Right cardiac atrium (tissue), 5 donors: ENCODE results near the gene CAPN11. TPM values are rescaled to one million over a fixed set of nuclear protein-coding genes. Genes with fewer than 3 reads are reported as not detected.

Experiments used
- ATAC-seq, 2 donors: fragments of 200-7000 bp; cut with Tn5 transposase; one replicate each; pipeline versions ENCODE4 v1.8.0 to v1.9.1; 2020; ENCODE audit warnings: moderate library complexity in 2 of 2, mild to moderate bottlenecking in 1 of 2
- DNase-seq, 3 donors: peaks; one replicate each; pipeline ENCODE4 v3.0.0-alpha.2; 2020
- H3K27ac ChIP-seq: one replicate; pipeline ENCODE4 v1.5.1; 2013; ENCODE audit warnings: mild to moderate bottlenecking, low read length, control low read depth, moderate library complexity
- H3K27me3 ChIP-seq: one replicate; pipeline ENCODE4 v1.6.1; 2013; ENCODE audit not compliant: control insufficient read depth, insufficient read depth
- H3K4me1 ChIP-seq: one replicate; pipeline ENCODE4 v1.6.1; 2013; ENCODE audit warnings: low read length; ENCODE audit not compliant: control insufficient read depth, insufficient read depth
- H3K4me3 ChIP-seq: one replicate; pipeline ENCODE4 v1.5.1; 2013; ENCODE audit warnings: low read length, control low read depth
- H3K9me3 ChIP-seq: one replicate; pipeline ENCODE4 v1.6.1; 2013; ENCODE audit warnings: low read length; ENCODE audit not compliant: control insufficient read depth
- WGBS: extraction: QIAGEN DNeasy Blood & Tissue Kit; methylation state at CpG from one replicate; pipeline ENCODE4 v1.1.7; 2013; 5-methylcytosine and 5-hydroxymethylcytosine counted together
- intact Hi-C, 4 donors: fragments of 100-400 bp; cut with DNase I; formaldehyde crosslinking; loops; one replicate each; pipeline versions ENCODE4 v1.11.0 to v1.14.0; 2022 to 2023
- polyA plus RNA-seq: library from polyadenylated mRNA; stranded (reverse); fragments of 200-250 nt; gene quantifications from one replicate; pipeline ENCODE4 v1.2.3, GENCODE V29; 2013
- total RNA-seq, 4 donors: library from RNA; stranded (reverse); fragmentation: NEBNext Ultra II Directional; extraction: Animal tissue kit (Norgen Biotek cat#: 25700); gene quantifications; one replicate each; pipeline ENCODE4 v1.2.1, GENCODE V29; 2021
- donor health status: healthy with polysubstance abuse.
- donor health status: DM: no; HTN: yes; CAD: no.
- donor health status: DM: no; HTN: no; CAD: no.
- donor health status: DM: no; HTN: yes; CAD: no; lungs with severe emphysema.
- donor health status: DM: yes; HTN: yes; CAD: no.

CAPN11 gene
- total and polyA plus RNA-seq, 5 donors: 0.27 to 0.38 TPM; not detected in 3

GRCh38 chr6:44198684-44199083, 40.1 kb downstream of the CAPN11 start:
- Histone ChIP-seq H3K9me3 (no peaks in the 10 kb centered on the region), H3K27me3 (no peaks in the 10 kb centered on the region), H3K4me3 (no peak overlapping the region), H3K27ac (no peak overlapping the region), H3K4me1 (peaks cover 6% of the 10 kb centered on the region)
- intact Hi-C loops: no loop called here
- ATAC-seq (no peak), DNase-seq (no peak)
- 82% methylated on average over 3 of the region's 3 CpGs for WGBS

GRCh38 chr6:44199883-44200282, 41.3 kb downstream of the CAPN11 start:
- 94% methylated on average over 4 of the region's 4 CpGs for WGBS
- H3K4me3 ChIP-seq: no peak overlapping the region
- no peaks in the 10 kb centered on the region for H3K9me3 ChIP-seq
- intact Hi-C loops: no loop called here
- no peak for ATAC-seq
- H3K4me1 ChIP-seq: peaks cover 6% of the 10 kb centered on the region
- H3K27me3 ChIP-seq: no peaks in the 10 kb centered on the region
- DNase-seq: no peak
- no peak overlapping the region for H3K27ac ChIP-seq

- Histone ChIP-seq H3K27ac (no peak overlapping the region), H3K4me3 (no peak overlapping the region), H3K27me3 (no peaks in the 10 kb centered on the region), H3K4me1 (peaks cover 6% of the 10 kb centered on the region), H3K9me3 (no peaks in the 10 kb centered on the region)
- ATAC-seq: no peak
- intact Hi-C loops: no loop called here
- 96% methylated on average over 3 of the region's 3 CpGs for WGBS
- DNase-seq: no peak
Measured at GRCh38 chr6:44201200-44201599, 42.6 kb downstream of the CAPN11 start.

GRCh38 chr6:44201638-44202303, 43.2 kb downstream of the CAPN11 start:
- DNase-seq: no peak
- no peak overlapping the region for H3K4me3 ChIP-seq
- no peaks in the 10 kb centered on the region for H3K9me3 ChIP-seq
- intact Hi-C loops: no loop called here
- peaks cover 6% of the 10 kb centered on the region for H3K4me1 ChIP-seq
- ATAC-seq: peak; percentile 16 to 21
- H3K27ac ChIP-seq: no peak overlapping the region
- H3K27me3 ChIP-seq: no peaks in the 10 kb centered on the region
- WGBS: 72% methylated on average over 11 of the region's 11 CpGs

GRCh38 chr6:44202332-44202971, 43.8 kb downstream of the CAPN11 start:
- no peak for DNase-seq
- peaks cover 6% of the 10 kb centered on the region for H3K4me1 ChIP-seq
- H3K4me3 ChIP-seq: no peak overlapping the region
- H3K27ac ChIP-seq: peak overlapping the region; percentile 82
- no peaks in the 10 kb centered on the region for H3K9me3 ChIP-seq
- intact Hi-C loops: no loop called here
- no peaks in the 10 kb centered on the region for H3K27me3 ChIP-seq
- WGBS: 59% methylated on average over 4 of the region's 4 CpGs
- ATAC-seq: peak in 1 of 2 donors; percentile 75

GRCh38 chr6:44202972-44203750, 44.5 kb downstream of the CAPN11 start:
- Histone ChIP-seq H3K9me3 (no peaks in the 10 kb centered on the region), H3K27ac (peak overlapping the region; percentile 82), H3K4me1 (peaks cover 6% of the 10 kb centered on the region), H3K27me3 (no peaks in the 10 kb centered on the region), H3K4me3 (no peak overlapping the region)
- ATAC-seq: peak in 1 of 2 donors; percentile 33
- WGBS: 54% methylated on average over 11 of the region's 11 CpGs
- DNase-seq: no peak
- intact Hi-C loops: no loop called here

- DNase-seq (no peak), ATAC-seq (no peak)
- Histone ChIP-seq H3K4me3 (no peak overlapping the region), H3K9me3 (no peaks in the 10 kb centered on the region), H3K27me3 (no peaks in the 10 kb centered on the region), H3K4me1 (peaks cover 6% of the 10 kb centered on the region), H3K27ac (no peak overlapping the region)
- 96% methylated on average over 6 of the region's 6 CpGs for WGBS
- intact Hi-C loops: no loop called here
Measured at GRCh38 chr6:44203955-44204354, 45.3 kb downstream of the CAPN11 start.

GRCh38 chr6:44207966-44208365, 49.3 kb downstream of the CAPN11 start:
- DNase-seq (no peak), ATAC-seq (no peak)
- intact Hi-C loops: no loop called here
- Histone ChIP-seq H3K4me3 (no peak overlapping the region), H3K27me3 (no peaks in the 10 kb centered on the region), H3K9me3 (no peaks in the 10 kb centered on the region), H3K27ac (no peak overlapping the region), H3K4me1 (peaks cover 2% of the 10 kb centered on the region)
- 91% methylated on average over 6 of the region's 6 CpGs for WGBS

- no peaks in the 10 kb centered on the region for H3K27me3 ChIP-seq
- intact Hi-C loops: no loop called here
- no peaks in the 10 kb centered on the region for H3K9me3 ChIP-seq
- no peak overlapping the region for H3K4me3 ChIP-seq
- peaks cover 1% of the 10 kb centered on the region for H3K4me1 ChIP-seq
- ATAC-seq: no peak
- 88% methylated on average over 3 of the region's 3 CpGs for WGBS
- peak in 1 of 3 donors; percentile 12 for DNase-seq
- no peak overlapping the region for H3K27ac ChIP-seq
Measured at GRCh38 chr6:44211284-44211683, 52.7 kb downstream of the CAPN11 start.

- no peak overlapping the region for H3K4me3 ChIP-seq
Measured at GRCh38 chr6:44214307-44214706, 55.7 kb downstream of the CAPN11 start.

More at GRCh38 chr6:44214307-44214706, 55.7 kb downstream of the CAPN11 start:
- intact Hi-C loops: no loop called here
- Histone ChIP-seq H3K27me3 (no peaks in the 10 kb centered on the region), H3K9me3 (no peaks in the 10 kb centered on the region), H3K27ac (no peak overlapping the region), H3K4me1 (peaks cover 6% of the 10 kb centered on the region)
- 93% methylated on average over 6 of the region's 6 CpGs for WGBS
- DNase-seq (peak in 1 of 3 donors; percentile 12), ATAC-seq (no peak)
